IMR-90 (cell line): ENCODE measurements around the gene TAAR8. TPM values are rescaled to one million over a fixed set of nuclear protein-coding genes. Genes with fewer than 3 reads are reported as not detected.

Source experiments
- ATAC-seq: fragments of 200-7000 bp; cut with Tn5 transposase; 2 replicates; pipeline ENCODE4 v1.9.1; 2020; ENCODE audit warnings: low read depth, mild to moderate bottlenecking, moderate library complexity
- BruUV-seq: library from RNA; stranded (reverse); fragments of 400-500 nt; replicated peaks from 2 replicates; lab custom pipeline; 2021; lab: Mats Ljungman, UMichigan
- CTCF ChIA-PET: fragments of 300-600 bp; formaldehyde crosslinking; extraction: SDS; loops from one replicate; lab custom pipeline; 2021; ENCODE audit warnings: antibody characterized with exemption; lab: Yijun Ruan, JAX
- POLR2A ChIA-PET: fragments of 300-600 bp; sonication (Branson Sonifier 250); formaldehyde crosslinking; loops from one replicate; lab custom pipeline; 2022; ENCODE audit warnings: antibody characterized with exemption; ENCODE audit not compliant: unreplicated experiment; lab: Charles Lee
- DNase-seq: peaks from one replicate; pipeline ENCODE4 v3.0.0; 2013
- H2AFZ ChIP-seq: replicated peaks from 2 replicates; pipeline ENCODE3; 2013; ENCODE audit warnings: low read length, mild to moderate bottlenecking; ENCODE audit not compliant: poor library complexity
- H2AK5ac ChIP-seq: 2 replicates; pipeline ENCODE4 v1.6.1; 2013; ENCODE audit warnings: low read depth, low read length, inconsistent platforms
- H2AK9ac ChIP-seq: replicated peaks from 2 replicates; pipeline ENCODE3; 2013; ENCODE audit warnings: mild to moderate bottlenecking, low read depth, low read length, moderate library complexity; ENCODE audit not compliant: poor library complexity
- H2BK120ac ChIP-seq: 2 replicates; pipeline ENCODE4 v1.6.1; 2013; ENCODE audit warnings: low read depth, low read length, inconsistent platforms
- H2BK15ac ChIP-seq: 3 replicates; pipeline ENCODE4 v1.6.1; 2013; ENCODE audit warnings: low read depth, low read length, inconsistent platforms
- H2BK20ac ChIP-seq: 2 replicates; pipeline ENCODE4 v1.6.1; 2013; ENCODE audit warnings: low read depth, mild to moderate bottlenecking, inconsistent platforms, low read length, moderate library complexity
- H2BK5ac ChIP-seq: 2 replicates; pipeline ENCODE4 v1.6.1; 2013; ENCODE audit warnings: mild to moderate bottlenecking, low read depth, low read length, inconsistent platforms; ENCODE audit not compliant: poor library complexity, severe bottlenecking
- H3K14ac ChIP-seq: replicated peaks from 2 replicates; pipeline ENCODE4 v1.6.1; 2013; ENCODE audit warnings: low read depth, low read length, inconsistent platforms
- H3K18ac ChIP-seq: 2 replicates; pipeline ENCODE4 v1.6.1; 2013; ENCODE audit warnings: low read depth, low read length, control low read depth
- H3K23ac ChIP-seq: 2 replicates; pipeline ENCODE4 v1.6.1; 2013; ENCODE audit warnings: low read depth, low read length, inconsistent platforms
- H3K27ac ChIP-seq: 2 replicates; pipeline ENCODE4 v1.5.1; 2013; ENCODE audit warnings: mild to moderate bottlenecking, control low read depth, low read length; ENCODE audit not compliant: insufficient read depth
- H3K27me3 ChIP-seq: 2 replicates; pipeline ENCODE4 v1.6.1; 2013; ENCODE audit warnings: low read length; ENCODE audit not compliant: control insufficient read depth, insufficient read depth
- H3K36me3 ChIP-seq: 2 replicates; pipeline ENCODE4 v1.6.1; 2013; ENCODE audit warnings: low read length, mixed read lengths; ENCODE audit not compliant: control insufficient read depth, insufficient read depth
- H3K4ac ChIP-seq: 2 replicates; pipeline ENCODE4 v1.6.1; 2013; ENCODE audit warnings: low read depth, low read length, inconsistent platforms
- H3K4me1 ChIP-seq: 2 replicates; pipeline ENCODE4 v1.6.1; 2013; ENCODE audit warnings: low read length, mixed read lengths; ENCODE audit not compliant: control insufficient read depth, insufficient read depth
- H3K4me2 ChIP-seq: 2 replicates; pipeline ENCODE4 v1.6.1; 2013; ENCODE audit warnings: low read depth, mild to moderate bottlenecking, control low read depth, low read length, moderate library complexity
- H3K4me3 ChIP-seq: 2 replicates; pipeline ENCODE4 v1.5.1; 2013; ENCODE audit warnings: low read depth, mild to moderate bottlenecking, control low read depth, low read length, moderate library complexity; ENCODE audit not compliant: insufficient read depth
- H3K56ac ChIP-seq: 2 replicates; pipeline ENCODE4 v1.6.1; 2013; ENCODE audit warnings: low read length, inconsistent platforms; ENCODE audit not compliant: insufficient read depth; ENCODE audit errors: extremely low read depth
- H3K79me1 ChIP-seq, 2 experiments: 2 replicates each; pipeline ENCODE4 v1.6.1; 2013; ENCODE audit warnings: low read length in 2 of 2, inconsistent platforms in 1 of 2, low read depth in 1 of 2
- H3K9ac ChIP-seq: 2 replicates; pipeline ENCODE4 v1.6.1; 2013; ENCODE audit warnings: low read depth, low read length, control low read depth
- H3K9me1 ChIP-seq: 2 replicates; pipeline ENCODE4 v1.6.1; 2013; ENCODE audit warnings: low read length, inconsistent platforms; ENCODE audit not compliant: insufficient read depth
- H3K9me3 ChIP-seq: 2 replicates; pipeline ENCODE4 v1.6.1; 2013; ENCODE audit warnings: low read length; ENCODE audit not compliant: control insufficient read depth, insufficient read depth
- H4K20me1 ChIP-seq: 2 replicates; pipeline ENCODE4 v1.6.1; 2013; ENCODE audit warnings: low read length, inconsistent platforms; ENCODE audit not compliant: insufficient read depth
- H4K5ac ChIP-seq: 2 replicates; pipeline ENCODE4 v1.6.1; 2013; ENCODE audit warnings: mild to moderate bottlenecking, low read depth, low read length, control low read depth
- H4K8ac ChIP-seq, 2 experiments: 2 replicates each; pipeline ENCODE4 v1.6.1; 2013; ENCODE audit warnings: low read depth in 2 of 2, low read length in 2 of 2, control low read depth in 1 of 2, inconsistent platforms in 1 of 2
- H4K91ac ChIP-seq: 2 replicates; pipeline ENCODE4 v1.6.1; 2013; ENCODE audit warnings: low read depth, low read length, inconsistent platforms; ENCODE audit not compliant: insufficient read depth
- MAZ ChIP-seq: IDR thresholded peaks from 2 replicates; pipeline ENCODE4 v1.6.1; 2012; ENCODE audit warnings: low read depth, mild to moderate bottlenecking, low read length, improper control_type of control experiment, moderate library complexity, borderline replicate concordance
- POLR2A ChIP-seq: IDR thresholded peaks from 2 replicates; pipeline ENCODE4 v1.6.1; 2012; ENCODE audit warnings: mild to moderate bottlenecking, low read depth, low read length
- RCOR1 ChIP-seq: IDR thresholded peaks from 2 replicates; pipeline ENCODE4 v1.6.1; 2012; ENCODE audit warnings: mild to moderate bottlenecking, low read length, improper control_type of control experiment; ENCODE audit not compliant: insufficient replicate concordance
- WGBS, 2 experiments: methylation state at CpG; one replicate each; pipeline versions ENCODE4 v1.1.5 to v1.1.7; 2013; ENCODE audit warnings: missing lambda C conversion rate in 2 of 2; ENCODE audit not compliant: insufficient read length in 1 of 2; ENCODE audit errors: extremely low coverage in 2 of 2; 5-methylcytosine and 5-hydroxymethylcytosine counted together
- dilution Hi-C: fragments of 300-500 bp; cut with HindIII; formaldehyde crosslinking; loops from one replicate; pipeline ENCODE4 v1.14.3; 2018; ENCODE audit warnings: low sequenced_read_pairs; ENCODE audit not compliant: unreplicated experiment
- in situ Hi-C: fragments of 300-500 bp; cut with MboI; formaldehyde crosslinking; loops from 3 replicates; pipeline ENCODE4 v1.14.3; 2019; ENCODE audit warnings: low sequenced_read_pairs, inconsistent platforms, mixed read lengths
- intact Hi-C: fragments of 100-400 bp; cut with micrococcal nuclease; formaldehyde crosslinking; loops from 2 replicates; pipeline ENCODE4 v1.10.0; 2022
- polyA plus RNA-seq, 3 experiments: library from polyadenylated mRNA; depleted of rRNA; stranded (reverse); fragments of >200 nt; gene quantifications; 2 replicates each; pipeline ENCODE4 v1.2.3, GENCODE V29; 2012; ENCODE audit warnings: low replicate concordance in 1 of 3
- total RNA-seq: library from RNA; depleted of rRNA; stranded (reverse); fragments of >200 nt; gene quantifications from 2 replicates; pipeline ENCODE4 v1.2.3, GENCODE V29; 2012

TAAR8 gene
- total and polyA plus RNA-seq, 2 of the 4 experiments (the other 2 are of a cell fraction), result not detected

GRCh38 chr6:132568611-132569010 is 16.1 kb downstream of the TAAR8 start:
- Histone ChIP-seq H3K18ac (no peak overlapping the region), H3K14ac (no peak overlapping the region), H3K27ac (no peak overlapping the region), H2AFZ (no peak overlapping the region), H2BK15ac (no peak overlapping the region), H4K20me1 (no peaks in the 10 kb centered on the region), H2BK120ac (no peak overlapping the region), H3K4ac (no peak overlapping the region), H3K36me3 (no peaks in the 10 kb centered on the region), H3K27me3 (peaks cover 41% of the 10 kb centered on the region), H4K8ac (no peak overlapping the region), H4K91ac (no peak overlapping the region), H4K5ac (no peak overlapping the region), H2BK20ac (no peak overlapping the region), H3K9ac (no peak overlapping the region), H3K4me3 (no peak overlapping the region), H3K79me1 (no peaks in the 10 kb centered on the region), H2AK5ac (no peak overlapping the region), H3K4me2 (no peak overlapping the region), H3K9me3 (no peaks in the 10 kb centered on the region), H3K56ac (no peak overlapping the region), H2AK9ac (no peak overlapping the region), H3K9me1 (no peaks in the 10 kb centered on the region), H3K23ac (no peak overlapping the region), H3K4me1 (no peaks in the 10 kb centered on the region), H2BK5ac (no peak overlapping the region)
- BruUV-seq, result no TSS peak
- no peak for DNase-seq
- TF ChIP-seq POLR2A (no peak), MAZ (no peak), RCOR1 (no peak)
- dilution Hi-C loops, result no loop called here
- ChIA-PET CTCF (no interaction called here), POLR2A (no interaction called here)
- no CpG with 5 or more reads among the region's 6 CpGs for WGBS, 2 experiments
- in situ Hi-C loops, result no loop called here
- intact Hi-C loops, result no loop called here
- ATAC-seq, result no peak
